Stomach smooth muscle (tissue), 2 donors: ENCODE results near the gene DSTN.
"Not testable (repeated sequence)": the region's sequence is repeated elsewhere in the genome, so short reads cannot be mapped to it uniquely, and the experiment has no call there.

Source experiments
- H3K27ac ChIP-seq: one replicate; pipeline ENCODE4 v1.7.0; 2013; ENCODE audit warnings: mild to moderate bottlenecking, low read length, inconsistent platforms
- H3K27me3 ChIP-seq, 2 donors: one replicate each; pipeline ENCODE4 v1.7.0; 2013; ENCODE audit warnings: low read length in 2 of 2; ENCODE audit not compliant: insufficient read depth in 2 of 2, control insufficient read depth in 1 of 2
- H3K36me3 ChIP-seq, 2 donors: one replicate each; pipeline ENCODE4 v1.7.0; 2013; ENCODE audit warnings: low read length in 2 of 2; ENCODE audit not compliant: control insufficient read depth in 2 of 2, insufficient read depth in 2 of 2
- H3K4me1 ChIP-seq: one replicate; pipeline ENCODE4 v1.7.0; 2013; ENCODE audit warnings: low read length; ENCODE audit not compliant: control insufficient read depth, insufficient read depth
- H3K4me3 ChIP-seq, 2 donors: one replicate each; pipeline ENCODE4 v1.7.0; 2013; ENCODE audit warnings: low read length in 2 of 2
- H3K9ac ChIP-seq, 2 donors: one replicate each; pipeline ENCODE4 v1.7.0; 2013; ENCODE audit warnings: low read length in 2 of 2, mild to moderate bottlenecking in 1 of 2
- H3K9me3 ChIP-seq, 2 donors: one replicate each; pipeline ENCODE4 v1.7.0; 2013; ENCODE audit warnings: low read length in 2 of 2; ENCODE audit not compliant: control insufficient read depth in 2 of 2
- donor health status: healthy.
- donor health status: Pancreatic carcinoma.

DSTN gene

DNA sequence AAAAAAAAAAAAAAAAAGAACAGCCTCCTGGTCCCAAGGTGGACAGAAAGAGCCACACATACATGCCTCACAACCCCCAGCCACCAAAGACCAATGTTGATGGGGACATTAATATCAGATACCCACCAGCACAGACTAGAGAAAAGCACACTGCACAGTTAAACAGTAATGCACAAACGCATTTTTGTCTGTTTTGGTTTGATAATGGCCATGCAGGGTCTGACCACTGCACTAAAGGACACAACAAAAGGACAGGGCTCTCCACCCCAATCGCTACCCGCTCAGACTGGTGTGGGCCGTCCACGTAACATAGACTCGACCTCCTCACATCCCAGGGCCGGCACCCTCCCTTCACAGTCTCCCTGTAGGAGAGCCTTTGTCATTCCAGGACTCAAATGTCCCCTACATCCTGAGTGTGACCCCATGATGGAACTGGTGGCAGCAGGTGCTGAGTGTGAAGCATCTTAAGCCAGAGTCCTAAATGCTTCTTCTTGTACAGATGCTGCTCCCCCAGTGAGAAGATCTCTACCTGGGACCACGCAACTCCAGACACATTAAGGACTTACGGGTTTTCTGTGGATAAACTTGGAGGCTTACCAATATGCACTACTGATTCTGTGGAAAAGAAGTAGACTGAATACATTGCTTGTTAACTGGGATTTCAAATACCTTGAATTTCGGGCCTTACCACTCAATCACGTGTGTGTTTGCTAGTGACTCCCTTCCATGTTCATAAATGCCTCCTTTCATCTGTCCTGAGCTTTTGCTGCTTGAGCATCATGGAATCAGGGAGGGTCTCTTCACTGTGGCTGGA is 84.2 kb downstream of the DSTN start:
- Histone ChIP-seq H3K9me3 (no peaks in the 10 kb centered on the region), H3K27me3 (no peaks in the 10 kb centered on the region), H3K36me3 (peaks cover 9 to 11% of the 10 kb centered on the region in 2 donors), H3K9ac (no peak overlapping the region), H3K27ac (no peak overlapping the region), H3K4me3 (no peak overlapping the region), H3K4me1 (peaks cover 38% of the 10 kb centered on the region)

DNA sequence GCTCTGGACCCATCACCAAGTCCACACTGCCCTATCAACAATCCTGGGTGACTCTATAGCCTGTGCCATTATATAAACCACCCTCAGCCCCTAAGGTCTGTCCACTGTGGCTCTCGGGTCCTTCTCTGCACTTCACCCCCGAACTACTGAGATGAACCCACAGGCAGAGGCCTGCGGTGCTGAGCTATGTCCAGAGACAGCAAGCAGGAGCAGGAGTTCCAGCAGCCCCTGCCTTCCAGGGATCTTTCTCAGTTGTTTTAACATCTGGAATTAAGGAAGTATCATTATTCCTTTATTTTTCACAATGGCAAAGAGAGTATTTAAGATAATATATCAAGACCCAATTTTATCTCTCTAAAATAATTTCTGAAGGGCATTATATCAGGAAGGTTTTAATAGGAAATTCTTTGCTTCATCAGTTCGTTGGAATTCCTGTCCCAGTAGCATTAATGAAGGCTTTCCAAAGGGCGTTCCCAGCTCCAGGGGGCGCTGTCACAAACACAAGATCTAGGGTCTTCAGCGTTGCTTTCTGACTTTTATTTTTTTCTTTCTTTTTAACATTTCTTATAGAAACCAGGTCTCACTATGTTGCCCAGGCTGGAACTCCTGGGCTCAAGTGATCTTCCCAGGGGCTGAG is 84.9 kb downstream of the DSTN start:
- Histone ChIP-seq H3K4me1 (peaks cover 32% of the 10 kb centered on the region), H3K9me3 (no peaks in the 10 kb centered on the region), H3K4me3 (no peak overlapping the region), H3K9ac (no peak overlapping the region), H3K36me3 (peaks cover 9 to 11% of the 10 kb centered on the region in 2 donors), H3K27ac (no peak overlapping the region), H3K27me3 (no peaks in the 10 kb centered on the region)

DNA sequence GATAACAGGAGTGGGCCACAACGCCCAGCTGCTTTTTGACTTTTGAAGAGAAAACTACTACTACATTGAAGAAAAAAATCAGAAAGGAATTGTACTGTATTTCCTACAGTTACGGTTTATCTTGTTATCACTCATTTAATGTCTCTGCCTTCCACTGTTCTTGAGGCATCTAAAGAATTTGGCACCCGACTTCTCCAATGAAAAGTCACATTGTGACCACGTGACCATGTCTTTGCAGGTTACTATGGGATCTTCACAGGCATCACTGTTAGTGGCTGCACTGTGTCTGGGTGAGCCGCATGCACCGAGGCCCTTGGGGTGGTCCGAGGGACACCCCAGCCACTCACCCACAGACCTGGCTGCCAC is 85.4 kb downstream of the DSTN start:
- H3K4me1 ChIP-seq = peaks cover 29% of the 10 kb centered on the region
- H3K36me3 ChIP-seq = peaks cover 11 to 15% of the 10 kb centered on the region in 2 donors
- no peak overlapping the region for H3K27ac ChIP-seq
- H3K27me3 ChIP-seq = no peaks in the 10 kb centered on the region
- H3K9me3 ChIP-seq = no peaks in the 10 kb centered on the region
- H3K9ac ChIP-seq = no peak overlapping the region
- H3K4me3 ChIP-seq = no peak overlapping the region

DNA sequence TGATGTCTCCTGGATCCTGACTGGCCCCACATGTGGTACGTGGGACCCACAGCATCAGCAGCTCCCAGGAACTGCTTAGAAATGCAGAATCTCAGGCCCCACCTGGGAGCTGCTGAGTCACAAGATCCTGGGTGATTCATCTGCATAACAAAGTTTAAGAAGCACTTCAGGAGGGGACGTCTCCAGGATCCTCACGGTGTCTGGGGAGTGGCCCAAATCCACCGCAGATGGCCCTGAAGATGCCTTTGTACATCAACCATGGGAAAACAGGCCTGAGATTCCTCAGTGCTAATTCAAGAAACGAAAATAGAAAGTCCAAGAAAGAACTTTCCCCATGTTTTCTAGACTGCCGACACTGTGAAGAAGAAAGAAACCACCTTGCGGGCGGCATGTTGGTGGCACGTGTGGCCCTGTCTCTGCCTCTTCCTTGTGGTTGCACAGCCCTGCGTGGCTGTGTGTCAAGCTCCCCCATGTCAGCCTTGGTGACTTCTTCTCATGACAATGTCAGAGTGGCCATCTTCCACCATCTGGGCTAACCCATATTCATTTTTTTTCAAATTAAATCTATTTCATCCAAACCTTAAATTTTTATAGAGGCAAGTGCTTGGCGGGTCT is 86.1 kb downstream of the DSTN start:
- Histone ChIP-seq H3K9me3 (no peaks in the 10 kb centered on the region), H3K27me3 (no peaks in the 10 kb centered on the region), H3K4me3 (no peak overlapping the region), H3K27ac (no peak overlapping the region), H3K4me1 (peaks cover 22% of the 10 kb centered on the region), H3K36me3 (peaks cover 12 to 15% of the 10 kb centered on the region in 2 donors), H3K9ac (no peak overlapping the region)

DNA sequence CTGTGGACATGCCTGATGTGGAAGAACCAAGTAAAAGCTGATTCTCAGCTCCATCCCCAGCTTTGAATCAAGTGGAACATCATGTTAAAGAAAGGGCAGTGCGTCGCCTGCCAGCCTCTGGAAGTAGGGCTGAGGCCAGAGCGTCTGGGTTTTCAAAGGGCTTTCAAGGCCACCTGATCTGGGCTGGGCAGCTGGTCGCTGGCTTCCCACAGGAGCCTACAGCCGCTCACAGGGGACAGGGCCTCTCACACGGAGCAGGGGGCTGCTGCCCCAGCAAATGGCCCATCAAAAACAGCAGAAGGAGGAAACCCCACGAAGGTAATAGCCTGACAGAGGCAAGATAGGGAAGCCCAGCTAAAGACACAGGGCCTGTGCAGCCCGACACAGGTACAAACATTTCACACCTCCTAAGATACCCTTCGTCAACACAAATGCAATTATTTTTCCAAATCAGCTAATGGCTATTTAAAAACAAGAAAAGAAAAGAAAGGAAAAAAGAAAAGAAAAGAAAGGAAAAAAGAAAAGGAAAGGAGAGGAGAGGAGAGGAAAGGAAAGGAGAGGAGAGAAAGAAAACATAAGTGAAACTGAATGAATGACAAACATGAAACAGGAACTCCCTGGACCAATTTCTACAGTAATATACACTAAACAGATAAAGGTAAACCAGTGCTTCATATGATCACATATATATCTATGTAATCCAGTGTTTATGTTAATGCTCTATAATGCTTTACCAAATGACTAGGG is 87.4 kb downstream of the DSTN start:
- Histone ChIP-seq H3K4me3 (no peak overlapping the region), H3K36me3 (peaks cover 12 to 15% of the 10 kb centered on the region in 2 donors), H3K4me1 (peaks cover 10% of the 10 kb centered on the region), H3K9me3 (no peaks in the 10 kb centered on the region), H3K27ac (no peak overlapping the region), H3K27me3 (no peaks in the 10 kb centered on the region), H3K9ac (no peak overlapping the region)

DNA sequence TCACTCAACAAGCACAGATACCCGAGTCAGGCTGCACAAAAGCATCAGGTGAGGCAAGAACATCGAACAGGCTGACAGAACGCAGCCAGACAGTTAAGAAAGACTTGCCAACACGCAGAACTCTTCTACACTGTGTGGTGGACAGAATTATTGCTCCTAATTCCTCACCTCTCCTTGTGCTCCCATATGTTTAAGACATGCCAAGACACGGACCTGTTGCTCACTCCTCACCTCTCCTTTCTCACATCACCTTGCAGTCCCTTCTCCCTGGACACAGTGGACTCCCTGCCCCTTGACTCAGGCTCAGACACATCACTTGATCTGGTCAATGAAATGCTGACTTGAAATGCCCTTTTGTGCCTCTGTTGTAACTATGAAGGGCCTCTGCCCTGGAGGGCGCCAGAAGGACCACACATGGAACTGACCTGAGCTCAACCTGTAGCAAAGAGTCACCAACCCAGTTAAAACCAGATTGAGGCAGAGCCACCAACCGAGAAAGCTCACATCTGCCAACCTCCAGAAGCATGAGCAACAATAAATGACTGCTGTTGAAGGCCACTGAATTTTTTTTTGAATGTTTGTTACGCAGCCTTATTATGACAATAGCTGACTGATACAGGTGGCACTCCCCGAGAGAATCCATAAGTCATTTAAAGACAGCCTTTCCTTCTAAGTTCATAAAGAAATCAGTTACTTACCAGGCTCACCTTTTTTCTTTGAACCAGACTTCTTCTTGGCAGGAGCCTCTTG is 88.2 kb downstream of the DSTN start:
- H3K9me3 ChIP-seq = no peaks in the 10 kb centered on the region
- peaks cover 10% of the 10 kb centered on the region for H3K4me1 ChIP-seq
- no peak overlapping the region for H3K27ac ChIP-seq
- no peak overlapping the region for H3K9ac ChIP-seq
- H3K36me3 ChIP-seq = peaks cover 12 to 15% of the 10 kb centered on the region in 2 donors
- H3K4me3 ChIP-seq = no peak overlapping the region
- H3K27me3 ChIP-seq = no peaks in the 10 kb centered on the region

DNA sequence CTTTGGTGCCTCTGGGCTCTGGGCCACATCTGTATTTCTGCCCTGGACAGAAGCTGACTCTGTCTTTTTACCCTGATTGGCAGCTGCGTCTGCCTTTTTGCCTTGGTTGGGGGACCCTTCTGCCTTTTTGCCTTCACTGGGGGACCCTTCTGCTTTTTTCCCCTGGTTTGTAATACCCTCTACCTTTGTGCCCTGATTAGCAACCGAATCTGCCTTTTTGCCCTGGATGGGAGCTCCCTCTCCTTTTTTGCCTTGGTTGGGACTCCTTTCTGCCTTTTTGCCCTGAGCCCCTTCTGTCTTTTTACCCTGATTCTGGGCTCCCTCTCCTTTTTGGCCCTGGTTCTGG is 88.7 kb downstream of the DSTN start:
- no peak overlapping the region for H3K9ac ChIP-seq
- H3K4me1 ChIP-seq = peaks cover 7% of the 10 kb centered on the region
- H3K27me3 ChIP-seq = no peaks in the 10 kb centered on the region
- H3K9me3 ChIP-seq = no peaks in the 10 kb centered on the region
- H3K4me3 ChIP-seq = no peak overlapping the region
- no peak overlapping the region for H3K27ac ChIP-seq
- H3K36me3 ChIP-seq = peaks cover 12 to 15% of the 10 kb centered on the region in 2 donors

DNA sequence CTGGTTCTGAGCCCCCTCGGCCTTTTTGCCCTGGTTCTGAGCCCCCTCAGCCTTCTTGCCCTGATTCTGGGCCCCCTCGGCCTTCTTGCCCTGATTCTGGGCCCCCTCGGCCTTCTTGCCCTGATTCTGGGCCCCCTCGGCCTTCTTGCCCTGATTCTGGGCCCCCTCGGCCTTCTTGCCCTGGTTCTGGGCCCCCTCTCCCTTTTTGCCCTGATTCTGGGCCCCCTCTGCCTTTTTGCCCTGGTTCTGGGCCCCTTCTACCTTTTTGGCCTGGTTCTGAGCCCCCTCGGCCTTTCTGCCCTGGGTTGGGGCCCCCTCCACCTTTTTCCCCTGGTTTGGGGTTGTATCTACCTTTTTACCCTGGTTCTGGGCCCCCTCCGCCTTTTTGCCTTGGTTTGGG is 89.5 kb downstream of the DSTN start:
- H3K27me3 ChIP-seq, H3K9ac ChIP-seq, H3K4me1 ChIP-seq, H3K27ac ChIP-seq, H3K9me3 ChIP-seq, H3K4me3 ChIP-seq: not testable (repeated sequence)
- H3K36me3 ChIP-seq = peaks cover 12 to 15% of the 10 kb centered on the region in 2 donors
